Kidney epithelial cell (primary cell): ENCODE measurements around the gene ANKRD23. TPM values are rescaled to one million over a fixed set of nuclear protein-coding genes. Genes with fewer than 3 reads are reported as not detected.

Source experiments
- DNase-seq: peaks from one replicate; pipeline ENCODE4 v3.0.0-alpha.2; 2010; ENCODE audit warnings: low read depth
- H3K27me3 ChIP-seq: 2 replicates; pipeline ENCODE4 v1.6.0; 2011; ENCODE audit warnings: low read length; ENCODE audit not compliant: control insufficient read depth, insufficient read depth
- H3K36me3 ChIP-seq: 2 replicates; pipeline ENCODE4 v1.5.1; 2011; ENCODE audit warnings: low read length; ENCODE audit not compliant: control insufficient read depth, insufficient read depth
- H3K4me3 ChIP-seq: 2 replicates; pipeline ENCODE4 v1.5.1; 2011; ENCODE audit warnings: low read depth, mild to moderate bottlenecking, control low read depth, low read length
- CTCF ChIP-seq: IDR thresholded peaks from 2 replicates; pipeline ENCODE4 v1.5.1; 2011; ENCODE audit warnings: mild to moderate bottlenecking, moderate library complexity, low read length, control low read depth, inconsistent platforms; ENCODE audit not compliant: insufficient read depth, poor library complexity, severe bottlenecking
- total RNA-seq: library from RNA; depleted of rRNA; stranded (reverse); fragments of >200 nt; gene quantifications from 2 replicates; pipeline ENCODE4 v1.2.3, GENCODE V29; 2015

Gene ANKRD23
- total RNA-seq, 1 donor from 2014 or later, result 2.1 TPM

DNA sequence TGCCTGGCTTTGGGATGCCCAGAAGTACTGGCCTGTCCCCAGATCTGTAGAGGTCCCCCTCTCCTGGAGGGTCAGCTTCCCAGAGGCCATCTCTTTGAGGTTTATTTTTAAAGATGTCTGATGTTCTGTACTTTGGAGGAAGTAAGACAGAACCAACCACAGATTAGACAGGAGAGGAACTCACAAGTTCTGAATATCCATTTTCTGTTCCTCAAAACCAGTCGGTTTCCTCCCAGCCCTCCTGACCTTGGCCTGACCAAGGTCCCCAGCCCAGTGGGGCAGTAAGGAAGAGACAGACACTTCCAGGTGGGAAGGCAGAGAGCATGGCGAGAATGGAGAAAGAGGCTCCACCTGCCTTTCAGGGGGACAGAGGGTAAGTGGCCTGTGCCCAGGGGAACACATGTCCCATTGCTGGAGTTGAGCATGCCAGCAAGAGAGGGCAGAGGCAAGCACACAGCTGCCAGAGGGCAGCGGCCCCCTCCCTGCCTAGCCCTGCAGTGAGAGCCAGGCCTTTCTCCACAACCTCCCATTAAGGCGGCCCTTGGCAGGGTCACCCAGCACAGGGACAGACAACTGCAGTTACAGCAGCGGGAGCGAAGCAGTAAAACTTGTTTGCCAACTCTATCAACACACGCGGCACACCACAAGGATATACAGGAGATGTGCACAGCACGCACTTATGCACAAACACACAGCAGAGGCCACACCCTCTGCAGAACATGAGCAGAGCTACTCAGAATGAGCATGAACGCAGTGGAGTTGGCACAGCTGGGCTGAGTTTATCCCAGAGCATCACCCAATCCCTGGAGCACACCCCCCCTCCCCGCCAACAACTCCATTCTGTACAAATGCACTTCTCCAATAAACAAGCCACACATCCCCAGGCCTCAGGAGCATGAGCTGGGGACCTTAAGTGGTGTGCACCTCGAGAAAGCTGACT lies 44.5 kb upstream of the ANKRD23 start:
- H3K27me3 ChIP-seq, result no peaks in the 10 kb centered on the region
- DNase-seq, result no peak
- TF ChIP-seq CTCF, result no peak
- no peaks in the 10 kb centered on the region for H3K36me3 ChIP-seq
- H3K4me3 ChIP-seq, result no peak overlapping the region

- TF ChIP-seq CTCF, result no peak
- no peaks in the 10 kb centered on the region for H3K36me3 ChIP-seq
- DNase-seq, result no peak
- no peak overlapping the region for H3K4me3 ChIP-seq
- no peaks in the 10 kb centered on the region for H3K27me3 ChIP-seq
Measured at GRCh38 chr2:96887493-96888012, 43.7 kb upstream of the ANKRD23 start.

GRCh38 chr2:96885432-96886347 lies 41.9 kb upstream of the ANKRD23 start:
- no peak for DNase-seq
- no peaks in the 10 kb centered on the region for H3K36me3 ChIP-seq
- H3K4me3 ChIP-seq, result no peak overlapping the region
- H3K27me3 ChIP-seq, result peaks cover 2% of the 10 kb centered on the region
- no peak for TF ChIP-seq CTCF

DNA sequence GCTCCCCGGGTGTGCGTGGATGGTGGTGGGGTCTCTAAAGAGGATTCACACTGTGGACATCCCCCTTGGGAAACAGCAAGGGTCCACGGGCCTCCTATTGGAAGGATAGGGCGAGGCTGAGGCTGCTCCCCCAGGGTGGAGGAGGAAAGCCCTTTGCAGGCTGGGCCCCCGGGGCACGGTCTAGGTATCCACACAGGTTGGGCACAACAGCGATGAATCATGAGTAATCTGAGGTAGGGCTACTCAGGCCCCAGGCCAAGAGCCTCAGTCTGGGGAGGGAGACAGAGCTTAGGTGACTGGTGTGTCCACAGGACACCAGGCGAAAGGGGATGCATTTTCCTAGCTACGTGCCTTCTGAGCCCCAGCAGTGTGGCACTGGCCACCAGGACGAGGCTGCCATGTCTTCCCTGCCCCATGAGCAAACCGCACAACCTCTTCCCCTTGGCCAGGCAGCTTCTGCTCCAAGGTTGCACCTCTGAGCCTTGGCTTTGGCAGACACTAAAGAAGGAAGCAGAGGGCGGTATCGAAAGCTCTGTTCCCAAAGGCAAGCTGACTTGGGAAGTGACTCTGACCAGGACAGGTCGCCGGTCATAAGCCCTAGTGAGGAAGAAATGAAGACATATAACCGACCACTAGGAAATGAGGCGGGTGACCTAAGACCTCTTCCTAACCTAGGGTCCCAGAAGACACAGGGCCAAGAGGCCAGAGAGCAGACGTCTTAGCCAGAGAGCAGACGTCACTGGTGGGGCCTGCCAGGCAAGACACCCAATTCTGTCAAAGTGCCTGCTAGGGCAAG lies 40.7 kb upstream of the ANKRD23 start:
- peaks cover 2% of the 10 kb centered on the region for H3K27me3 ChIP-seq
- no peak for DNase-seq
- TF ChIP-seq CTCF, result no peak
- H3K36me3 ChIP-seq, result no peaks in the 10 kb centered on the region
- H3K4me3 ChIP-seq, result no peak overlapping the region

DNA sequence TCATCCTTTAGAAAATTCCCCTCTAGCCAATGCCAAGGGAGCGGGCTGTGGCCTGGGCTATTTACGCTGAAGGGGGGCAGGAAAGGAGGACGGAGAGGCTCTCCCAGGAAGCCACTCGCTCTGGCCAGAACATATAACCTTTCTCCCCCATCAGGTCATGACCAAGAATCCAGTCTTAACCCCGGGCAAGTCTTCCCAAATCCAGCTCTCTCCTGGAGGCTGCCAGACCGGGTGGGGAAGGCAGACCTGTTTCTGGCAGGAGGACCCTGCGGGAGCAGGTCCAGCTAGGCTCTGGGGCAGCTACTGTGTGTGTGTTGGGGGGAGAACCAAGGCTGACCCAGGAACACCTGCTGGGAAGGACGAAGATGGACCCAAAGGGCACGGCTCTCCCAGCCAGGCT lies 39.5 kb upstream of the ANKRD23 start:
- H3K27me3 ChIP-seq, result peaks cover 2% of the 10 kb centered on the region
- no peaks in the 10 kb centered on the region for H3K36me3 ChIP-seq
- no peak overlapping the region for H3K4me3 ChIP-seq
- no peak for TF ChIP-seq CTCF
- DNase-seq, result no peak
